ENCODE results near the gene PDSS1. TPM values are rescaled to one million over a fixed set of nuclear protein-coding genes. Genes with fewer than 3 reads are reported as not detected.

Gene PDSS1
- total RNA-seq, 1 experiment from 2014 or later = 18.4 TPM

GRCh38 chr10:26655746-26656145 lies 41.8 kb upstream of the PDSS1 start:
- Histone ChIP-seq H2BK120ac (ENCODE audit: low read depth, low read length, poor library complexity, severe bottlenecking) (no peak overlapping the region), H2AK5ac (ENCODE audit: insufficient read length, low read length) (no peak overlapping the region), H3K9me3 (ENCODE audit: control insufficient read depth, low read depth, low read length) (no peaks in the 10 kb centered on the region), H3K14ac (ENCODE audit: insufficient read depth, low read length) (no peak overlapping the region), H3K4me2 (ENCODE audit: insufficient read depth, insufficient read length, low read length) (no peak overlapping the region), H3K9ac (ENCODE audit: extremely low read depth, insufficient read length, low read length) (no peak overlapping the region), H3K27me3 (ENCODE audit: insufficient read depth, low read length) (no peaks in the 10 kb centered on the region), H2AFZ (ENCODE audit: low read length) (no peak overlapping the region), H3K23me2 (ENCODE audit: insufficient read length, low read depth, low read length, poor library complexity, severe bottlenecking) (no peaks in the 10 kb centered on the region), H3K56ac (ENCODE audit: insufficient read length, low read depth, low read length) (no peak overlapping the region), H2BK20ac (ENCODE audit: low read depth, low read length, poor library complexity, severe bottlenecking) (no peak overlapping the region), H3K4me1 (ENCODE audit: insufficient read depth, low read length) (no peaks in the 10 kb centered on the region), H3T11ph (ENCODE audit: low read length) (no peak overlapping the region), H4K91ac (ENCODE audit: insufficient read length, low read depth, low read length) (no peak overlapping the region), H3K27ac (ENCODE audit: insufficient read length, low read depth, low read length) (no peak overlapping the region), H2BK5ac (ENCODE audit: insufficient read length, low read length) (no peak overlapping the region), H2BK12ac (ENCODE audit: insufficient read length, low read depth, low read length) (no peak overlapping the region), H4K20me1 (ENCODE audit: control insufficient read depth, insufficient read depth, insufficient read length) (no peaks in the 10 kb centered on the region), H3K23ac (ENCODE audit: insufficient read length, low read depth, low read length) (no peak overlapping the region), H3K4ac (ENCODE audit: low read depth, low read length) (no peak overlapping the region), H3K18ac (ENCODE audit: insufficient read length, low read depth, low read length) (no peak overlapping the region), H3K79me2 (ENCODE audit: insufficient read depth, low read length) (no peaks in the 10 kb centered on the region), H4K8ac (replicated peaks; ENCODE audit: insufficient read length, low read depth, low read length) (no peak overlapping the region), H4K5ac (ENCODE audit: insufficient read length, low read depth, low read length) (no peak overlapping the region), H2BK15ac (ENCODE audit: low read depth, low read length) (no peak overlapping the region), H3K79me1 (ENCODE audit: insufficient read depth, low read depth, low read length, poor library complexity, severe bottlenecking) (no peaks in the 10 kb centered on the region)
- H3K27me3 Mint-ChIP-seq (ENCODE audit: low read depth) = peaks cover 2% of the 10 kb centered on the region; the same call in 1 of the 2 replicates
- H3K9me3 Mint-ChIP-seq = no peaks in the 10 kb centered on the region; a peak in 1 of 5 replicates
- TF ChIP-seq CTCF (conservative IDR thresholded peaks at IDR 0.05) = no peak
- H3K27ac Mint-ChIP-seq = no peak overlapping the region
- WGBS (ENCODE audit: extremely low coverage, insufficient read length, low lambda C conversion rate) = no CpG with 5 or more reads among the region's 1 CpG
- H3K4me3 Mint-ChIP-seq = no peak overlapping the region
- DNase-seq = no peak
- H3K36me3 Mint-ChIP-seq (ENCODE audit: insufficient read depth in 1 of 3, low read depth in 3 of 3) = no peaks in the 10 kb centered on the region
- H3K4me1 Mint-ChIP-seq = no peaks in the 10 kb centered on the region
